A549 (cell line): ENCODE measurements around the gene RPL41. TPM values are rescaled to one million over a fixed set of nuclear protein-coding genes. Genes with fewer than 3 reads are reported as not detected.

Source experiments
- ATAC-seq, 2 experiments: fragments of 200-7000 bp in 1 of 2; fragments of >200 bp in 1 of 2; cut with Nextera tagmentation in 1 of 2; cut with Tn5 transposase in 1 of 2; 3 replicates each; pipeline versions ENCODE4 v1.8.0 to v1.9.1; 2018 to 2020; ENCODE audit warnings: mild to moderate bottlenecking in 1 of 2, moderate library complexity in 1 of 2
- CTCF ChIA-PET: fragments of 300-600 bp; sonication (Branson Sonifier 250); formaldehyde crosslinking; extraction: SDS; loops from one replicate; lab custom pipeline; 2021; ENCODE audit warnings: antibody characterized with exemption, inconsistent platforms; lab: Yijun Ruan, JAX
- POLR2A ChIA-PET: fragments of 350-600 bp; formaldehyde crosslinking; extraction: SDS; loops from one replicate; lab custom pipeline; 2021; ENCODE audit warnings: antibody characterized with exemption, inconsistent platforms; lab: Yijun Ruan, JAX
- DNase-seq, 2 experiments: peaks; one replicate each; pipeline versions ENCODE4 v3.0.0 to v3.0.0-alpha.2; 2011 to 2016; ENCODE audit warnings: low read depth in 1 of 2, low spot score in 1 of 2
- FAIRE-seq: peaks from 2 replicates; lab custom pipeline; 2011; peaks lifted over from hg19 to GRCh38; lab: Jason Lieb, UNC
- H3K27ac ChIP-seq, 2 experiments: fragments of >200 bp; sonication (Bioruptor Twin); formaldehyde crosslinking; 3 replicates each; pipeline ENCODE4 v1.5.1; 2016 to 2017
- H3K4me1 ChIP-seq: fragments of >200 bp; sonication (Bioruptor Twin); formaldehyde crosslinking; 3 replicates; pipeline ENCODE4 v1.6.1; 2016
- H3K4me2 ChIP-seq: fragments of >200 bp; sonication (Bioruptor Twin); formaldehyde crosslinking; 3 replicates; pipeline ENCODE4 v1.6.1; 2016
- H3K4me3 ChIP-seq: fragments of >200 bp; sonication (Bioruptor Twin); formaldehyde crosslinking; 3 replicates; pipeline ENCODE4 v1.5.1; 2016
- H3K9me3 ChIP-seq: fragments of >200 bp; sonication (Bioruptor Twin); formaldehyde crosslinking; 3 replicates; pipeline ENCODE4 v1.6.1; 2016
- CBX2 ChIP-seq: fragments of 200-600 bp; sonication (generic); IDR thresholded peaks from 2 replicates; pipeline ENCODE4 v1.6.1; 2016; ENCODE audit warnings: low read depth, mild to moderate bottlenecking, borderline replicate concordance
- CEBPB ChIP-seq, 2 experiments: fragments of >200 bp in 1 of 2; sonication (Bioruptor Twin) in 1 of 2; formaldehyde crosslinking in 1 of 2; IDR thresholded peaks; 2 replicates each; pipeline ENCODE4 v1.6.1; 2012 to 2016
- CHD2 ChIP-seq: fragments of 150-350 bp; IDR thresholded peaks from 2 replicates; pipeline ENCODE4 v1.6.1; 2014; ENCODE audit warnings: low read length; ENCODE audit not compliant: partially characterized antibody
- ESRRA ChIP-seq: fragments of 150-350 bp; IDR thresholded peaks from 2 replicates; pipeline ENCODE4 v1.6.1; 2014; ENCODE audit warnings: mild to moderate bottlenecking, low read length, borderline replicate concordance
- FOSL2 ChIP-seq, 2 experiments: fragments of 450-650 bp in 1 of 2; fragments of >200 bp in 1 of 2; sonication (Bioruptor Twin) in 1 of 2; formaldehyde crosslinking; IDR thresholded peaks; 2 replicates each; pipeline versions ENCODE4 v1.5.0 to v1.6.1; 2016 to 2020; ENCODE audit warnings: mild to moderate bottlenecking in 1 of 2, moderate library complexity in 1 of 2
- KDM1A ChIP-seq: fragments of 200-600 bp; sonication (generic); IDR thresholded peaks from 2 replicates; pipeline ENCODE4 v1.6.1; 2016; ENCODE audit warnings: low read depth, mild to moderate bottlenecking
- KDM5A ChIP-seq: fragments of 200-600 bp; sonication (generic); IDR thresholded peaks from 2 replicates; pipeline ENCODE4 v1.6.1; 2016; ENCODE audit warnings: antibody characterized with exemption, mild to moderate bottlenecking
- MAFK ChIP-seq: fragments of 450-650 bp; IDR thresholded peaks from 2 replicates; pipeline ENCODE4 v1.6.1; 2014; ENCODE audit not compliant: partially characterized antibody
- MAZ ChIP-seq: fragments of 150-350 bp; IDR thresholded peaks from 2 replicates; pipeline ENCODE4 v1.6.1; 2014; ENCODE audit warnings: antibody characterized with exemption, low read depth, low read length, borderline replicate concordance
- NR3C1 ChIP-seq: fragments of >200 bp; sonication (Bioruptor Twin); formaldehyde crosslinking; IDR thresholded peaks from 3 replicates; pipeline ENCODE4 v1.6.1; 2017
- RFX5 ChIP-seq: fragments of 450-650 bp; IDR thresholded peaks from 2 replicates; pipeline ENCODE4 v1.7.1; 2014; ENCODE audit warnings: antibody characterized with exemption, mild to moderate bottlenecking, moderate library complexity
- SREBF2 ChIP-seq: fragments of 450-650 bp; IDR thresholded peaks from 2 replicates; pipeline ENCODE4 v1.6.1; 2014; ENCODE audit warnings: mild to moderate bottlenecking, moderate library complexity
- TFCP2L1 ChIP-seq: fragments of 250-450 bp; sonication (Bioruptor Pico); IDR thresholded peaks from 2 replicates; pipeline ENCODE4 v1.5.0; 2021; ENCODE audit warnings: mild to moderate bottlenecking
- ZC3H11A ChIP-seq: fragments of 450-650 bp; IDR thresholded peaks from 2 replicates; pipeline ENCODE4 v1.6.1; 2014; ENCODE audit warnings: antibody characterized with exemption, mild to moderate bottlenecking
- ZSCAN20 ChIP-seq: fragments of 250-450 bp; sonication (Bioruptor Pico); IDR thresholded peaks from 2 replicates; pipeline ENCODE4 v1.8.0; 2022; ENCODE audit warnings: mild to moderate bottlenecking, moderate library complexity
- WGBS: methylation state at CpG from one replicate; pipeline ENCODE4 v1.1.6; 2017; ENCODE audit errors: missing lambda C conversion rate; 5-methylcytosine and 5-hydroxymethylcytosine counted together
- polyA plus RNA-seq, 4 experiments: library from polyadenylated mRNA; depleted of rRNA in 3 of 4; stranded (reverse); fragments of >200 nt; fragmentation: RNase III in 1 of 4; extraction: RNeasy Plus Mini Kit Qiagen cat#74134 plus additional on column Dnase treatment in 1 of 4; gene quantifications; 2 replicates in 3 of 4; 3 replicates in 1 of 4; pipeline ENCODE4 v1.2.3, GENCODE V29; 2011 to 2017
- TF ChIP-seq, protein P1 (sequence below): fragments of 250-450 bp; sonication (Bioruptor Pico); IDR thresholded peaks from 2 replicates; pipeline ENCODE4 v1.5.0; 2020; ENCODE audit warnings: low read depth, mild to moderate bottlenecking, moderate library complexity
- TF ChIP-seq, protein P2 (sequence below): fragments of 150-350 bp; IDR thresholded peaks from 2 replicates; pipeline ENCODE4 v1.6.1; 2014; ENCODE audit warnings: low read depth, mild to moderate bottlenecking, low read length
- TF ChIP-seq, protein P3 (sequence below): fragments of >200 bp; sonication (Bioruptor Twin); formaldehyde crosslinking; IDR thresholded peaks from 2 replicates; pipeline ENCODE4 v1.6.1; 2016
- TF ChIP-seq, protein P4 (sequence below): fragments of >200 bp; sonication (Bioruptor Twin); formaldehyde crosslinking; IDR thresholded peaks from 3 replicates; pipeline ENCODE4 v1.5.1; 2016
- TF ChIP-seq, protein P5 (sequence below): IDR thresholded peaks from 2 replicates; pipeline ENCODE4 v1.6.1; 2012; ENCODE audit warnings: low read depth, borderline replicate concordance
- TF ChIP-seq, protein P6 (sequence below): IDR thresholded peaks from 2 replicates; pipeline ENCODE4 v1.6.1; 2012

Gene RPL41
- polyA plus RNA-seq, 2 of the 4 experiments (the other 2 are of a cell fraction), result 8,804 to 9,351 TPM

DNA sequence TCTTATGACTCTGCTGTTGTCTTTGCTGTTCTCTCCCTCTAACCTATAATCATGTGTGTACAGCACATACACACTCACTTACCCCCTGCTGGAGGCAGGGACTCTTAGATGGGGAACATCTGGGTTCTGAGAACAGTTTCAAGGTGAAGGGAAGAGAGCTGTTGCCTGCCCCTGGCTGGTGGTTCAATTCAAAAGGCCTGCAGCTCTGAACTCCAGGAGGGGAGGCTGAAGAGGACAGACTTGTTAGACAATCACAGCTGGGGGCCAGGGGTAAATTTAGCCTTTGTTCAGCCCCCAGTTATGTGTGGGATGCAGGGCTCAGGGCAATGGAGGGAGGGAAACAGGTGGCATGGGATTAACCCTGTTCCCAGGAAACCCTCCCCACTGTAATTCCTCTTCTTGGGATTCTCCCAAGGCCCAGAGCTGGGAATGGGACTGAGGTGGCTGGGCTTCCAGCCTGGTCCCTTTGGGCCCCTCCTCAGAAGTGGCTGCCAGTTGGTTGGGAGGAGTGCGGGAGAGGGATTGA is 37.9 kb downstream of the RPL41 start:
- H3K27ac ChIP-seq, result no peak overlapping the region
- 100% methylated on average over 1 of the region's 1 CpG for WGBS
- no peak for ATAC-seq
- ChIA-PET CTCF (interaction anchor here (1.2 to 10.2 kb wide), 6 partner anchors 10 to 36 kb away, joined by 3 to 98 read pairs (median 12); partner anchors contain the start of genes ESYT1, SMARCC2 and ZC3H10), POLR2A (interaction anchor here (0.6 kb wide), 1 partner anchor 13 kb away, joined by 4 read pairs; no protein-coding TSS in a partner anchor)
- TF ChIP-seq, protein P1, sequence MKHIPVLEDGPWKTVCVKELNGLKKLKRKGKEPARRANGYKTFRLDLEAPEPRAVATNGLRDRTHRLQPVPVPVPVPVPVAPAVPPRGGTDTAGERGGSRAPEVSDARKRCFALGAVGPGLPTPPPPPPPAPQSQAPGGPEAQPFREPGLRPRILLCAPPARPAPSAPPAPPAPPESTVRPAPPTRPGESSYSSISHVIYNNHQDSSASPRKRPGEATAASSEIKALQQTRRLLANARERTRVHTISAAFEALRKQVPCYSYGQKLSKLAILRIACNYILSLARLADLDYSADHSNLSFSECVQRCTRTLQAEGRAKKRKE (CRISPR knock-in tag), result no peak
- TF ChIP-seq KDM1A (no peak), MAZ (no peak), NR3C1 (no peak)
- TF ChIP-seq, protein P2, sequence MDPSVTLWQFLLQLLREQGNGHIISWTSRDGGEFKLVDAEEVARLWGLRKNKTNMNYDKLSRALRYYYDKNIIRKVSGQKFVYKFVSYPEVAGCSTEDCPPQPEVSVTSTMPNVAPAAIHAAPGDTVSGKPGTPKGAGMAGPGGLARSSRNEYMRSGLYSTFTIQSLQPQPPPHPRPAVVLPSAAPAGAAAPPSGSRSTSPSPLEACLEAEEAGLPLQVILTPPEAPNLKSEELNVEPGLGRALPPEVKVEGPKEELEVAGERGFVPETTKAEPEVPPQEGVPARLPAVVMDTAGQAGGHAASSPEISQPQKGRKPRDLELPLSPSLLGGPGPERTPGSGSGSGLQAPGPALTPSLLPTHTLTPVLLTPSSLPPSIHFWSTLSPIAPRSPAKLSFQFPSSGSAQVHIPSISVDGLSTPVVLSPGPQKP, result no peak
- DNase-seq, result no peak
- H3K4me3 ChIP-seq, result no peak overlapping the region
- no peak for FAIRE-seq
- no peaks in the 10 kb centered on the region for H3K9me3 ChIP-seq
- H3K4me1 ChIP-seq, result peaks cover 21% of the 10 kb centered on the region; the same call in 2 of the 3 replicates
- H3K4me2 ChIP-seq, result no peak overlapping the region

DNA sequence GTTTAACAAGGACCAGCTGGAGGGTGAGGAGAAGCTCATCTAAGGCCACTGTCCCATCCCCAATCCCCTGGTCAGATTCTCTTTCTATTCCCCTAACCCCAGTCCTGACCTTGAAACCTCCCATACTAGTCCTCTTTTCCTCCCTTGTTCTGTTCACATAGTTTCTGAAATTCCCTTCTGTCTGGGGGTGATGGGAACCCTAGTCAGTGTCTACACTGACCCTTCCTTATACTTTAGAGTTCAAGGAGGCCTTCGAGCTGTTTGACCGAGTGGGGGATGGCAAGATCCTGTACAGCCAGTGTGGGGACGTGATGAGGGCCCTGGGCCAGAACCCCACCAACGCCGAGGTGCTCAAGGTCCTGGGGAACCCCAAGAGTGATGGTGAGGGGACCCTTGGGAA is 38.4 kb downstream of the RPL41 start:
- Histone ChIP-seq H3K9me3 (no peaks in the 10 kb centered on the region), H3K27ac (no peak overlapping the region), H3K4me2 (no peak overlapping the region), H3K4me1 (peaks cover 24% of the 10 kb centered on the region), H3K4me3 (no peak overlapping the region)
- FAIRE-seq (no peak), DNase-seq (no peak), ATAC-seq (no peak)
- TF ChIP-seq ZC3H11A, result no peak
- TF ChIP-seq, protein P3, sequence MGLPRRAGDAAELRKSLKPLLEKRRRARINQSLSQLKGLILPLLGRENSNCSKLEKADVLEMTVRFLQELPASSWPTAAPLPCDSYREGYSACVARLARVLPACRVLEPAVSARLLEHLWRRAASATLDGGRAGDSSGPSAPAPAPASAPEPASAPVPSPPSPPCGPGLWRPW, result no peak
- TF ChIP-seq MAFK, result no peak
- no peak for TF ChIP-seq CBX2
- no peak for TF ChIP-seq TFCP2L1 (CRISPR knock-in tag)
- TF ChIP-seq CEBPB (IDR thresholded peaks at IDR 0.05), result no peak
- no peak for TF ChIP-seq RFX5
- TF ChIP-seq ZSCAN20 (CRISPR knock-in tag), result no peak
- TF ChIP-seq, protein P2, result no peak
- TF ChIP-seq KDM5A, result no peak
- TF ChIP-seq CHD2, result no peak
- TF ChIP-seq, protein P4, sequence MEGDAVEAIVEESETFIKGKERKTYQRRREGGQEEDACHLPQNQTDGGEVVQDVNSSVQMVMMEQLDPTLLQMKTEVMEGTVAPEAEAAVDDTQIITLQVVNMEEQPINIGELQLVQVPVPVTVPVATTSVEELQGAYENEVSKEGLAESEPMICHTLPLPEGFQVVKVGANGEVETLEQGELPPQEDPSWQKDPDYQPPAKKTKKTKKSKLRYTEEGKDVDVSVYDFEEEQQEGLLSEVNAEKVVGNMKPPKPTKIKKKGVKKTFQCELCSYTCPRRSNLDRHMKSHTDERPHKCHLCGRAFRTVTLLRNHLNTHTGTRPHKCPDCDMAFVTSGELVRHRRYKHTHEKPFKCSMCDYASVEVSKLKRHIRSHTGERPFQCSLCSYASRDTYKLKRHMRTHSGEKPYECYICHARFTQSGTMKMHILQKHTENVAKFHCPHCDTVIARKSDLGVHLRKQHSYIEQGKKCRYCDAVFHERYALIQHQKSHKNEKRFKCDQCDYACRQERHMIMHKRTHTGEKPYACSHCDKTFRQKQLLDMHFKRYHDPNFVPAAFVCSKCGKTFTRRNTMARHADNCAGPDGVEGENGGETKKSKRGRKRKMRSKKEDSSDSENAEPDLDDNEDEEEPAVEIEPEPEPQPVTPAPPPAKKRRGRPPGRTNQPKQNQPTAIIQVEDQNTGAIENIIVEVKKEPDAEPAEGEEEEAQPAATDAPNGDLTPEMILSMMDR, result no peak
- TF ChIP-seq, protein P5, sequence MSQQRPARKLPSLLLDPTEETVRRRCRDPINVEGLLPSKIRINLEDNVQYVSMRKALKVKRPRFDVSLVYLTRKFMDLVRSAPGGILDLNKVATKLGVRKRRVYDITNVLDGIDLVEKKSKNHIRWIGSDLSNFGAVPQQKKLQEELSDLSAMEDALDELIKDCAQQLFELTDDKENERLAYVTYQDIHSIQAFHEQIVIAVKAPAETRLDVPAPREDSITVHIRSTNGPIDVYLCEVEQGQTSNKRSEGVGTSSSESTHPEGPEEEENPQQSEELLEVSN, result no peak
- TF ChIP-seq, protein P1 (CRISPR knock-in tag), result no peak
- TF ChIP-seq ESRRA, result no peak
- no peak for TF ChIP-seq SREBF2
- TF ChIP-seq, protein P6, sequence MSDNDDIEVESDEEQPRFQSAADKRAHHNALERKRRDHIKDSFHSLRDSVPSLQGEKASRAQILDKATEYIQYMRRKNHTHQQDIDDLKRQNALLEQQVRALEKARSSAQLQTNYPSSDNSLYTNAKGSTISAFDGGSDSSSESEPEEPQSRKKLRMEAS, result no peak
- no peak for TF ChIP-seq FOSL2 (IDR thresholded peaks at IDR 0.05)
- no peak for TF ChIP-seq FOSL2 (CRISPR knock-in tag; IDR thresholded peaks at IDR 0.05)
- CTCF ChIA-PET, result interaction anchor here (1.3 to 10.2 kb wide), 5 partner anchors 11 to 35 kb away, joined by 4 to 98 read pairs (median 19); partner anchors contain the start of genes ESYT1, SMARCC2 and ZC3H10
- WGBS, result 93% methylated on average over 5 of the region's 5 CpGs
- POLR2A ChIA-PET, result no interaction called here
